Loucy (cell line): ENCODE results near the gene ANO2.

ENCODE experiments used
- CTCF ChIP-seq: fragments of 200-600 bp; sonication (generic); conservative IDR thresholded peaks from 2 replicates; pipeline ENCODE4 v1.5.1; 2014; ENCODE audit warnings: mild to moderate bottlenecking, antibody characterized with exemption, low read length
- EZH2phosphoT487 ChIP-seq: fragments of 200-600 bp; IDR thresholded peaks from 2 replicates; pipeline ENCODE4 v1.6.1; 2018; ENCODE audit warnings: antibody characterized with exemption, mild to moderate bottlenecking, moderate library complexity, borderline replicate concordance

- TF ChIP-seq CTCF (no peak), EZH2phosphoT487 (no peak)
These were observed 358.9 kb downstream of the ANO2 start for GRCh38 chr12:5586201-5586600.
